ENCODE data around the gene ESR2. TPM values are rescaled to one million over a fixed set of nuclear protein-coding genes. Genes with fewer than 3 reads are reported as not detected.
A peak's percentile ranks its signal among the peaks of the same experiment; 100 is the strongest.

ESR2 gene
- total and polyA plus RNA-seq, 4 donors: 0.01 to 0.28 (median 0.09) TPM

DNA sequence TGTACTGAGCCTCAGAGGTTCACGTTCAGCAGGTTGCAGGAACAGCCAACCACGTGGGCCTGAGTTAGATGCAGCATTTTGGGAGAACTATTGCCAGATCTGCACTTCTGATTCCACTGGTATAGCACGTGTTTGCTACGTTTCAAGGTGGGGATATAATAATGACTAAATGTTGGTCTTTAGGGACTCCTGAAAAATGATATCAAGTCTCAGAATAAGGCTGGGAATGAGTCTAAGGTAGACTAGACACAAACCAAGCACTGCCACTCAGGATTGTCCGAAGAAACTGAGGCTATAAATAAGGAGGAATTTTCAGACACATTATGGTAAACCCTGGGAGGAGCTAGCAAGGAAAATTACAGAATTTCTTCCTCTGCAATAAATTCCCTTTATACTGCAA lies 98.1 kb downstream of the ESR2 start:
- Histone ChIP-seq H3K9me3 (ENCODE audit: control insufficient read depth in 4 of 4, low read length in 3 of 4) (no peaks in the 10 kb centered on the region), H3K36me3 (ENCODE audit: control insufficient read depth in 4 of 4, insufficient read depth in 3 of 4, low read depth in 1 of 4, low read length in 3 of 4) (peaks cover 2 to 23% (median 19%) of the 10 kb centered on the region in 4 donors), H3K4me1 (ENCODE audit: control insufficient read depth in 4 of 4, insufficient read depth in 4 of 4, low read length in 3 of 4) (peaks cover 0 to 3% (median 0%) of the 10 kb centered on the region in 4 donors), H3K9ac (ENCODE audit: low read depth in 1 of 2, low read length in 2 of 2) (no peak overlapping the region), H3K27me3 (ENCODE audit: control insufficient read depth in 4 of 4, insufficient read depth in 4 of 4, low read length in 3 of 4) (no peaks in the 10 kb centered on the region), H3K4me3 (ENCODE audit: low read depth in 1 of 3, low read length in 3 of 3) (no peak overlapping the region), H3K27ac (ENCODE audit: low read depth in 1 of 2, low read length in 2 of 2) (peak overlapping the region in 1 of 2 donors; percentile 14)
- TF ChIP-seq JUND (IDR thresholded peaks at IDR 0.05): no peak
- TF ChIP-seq, protein P1, sequence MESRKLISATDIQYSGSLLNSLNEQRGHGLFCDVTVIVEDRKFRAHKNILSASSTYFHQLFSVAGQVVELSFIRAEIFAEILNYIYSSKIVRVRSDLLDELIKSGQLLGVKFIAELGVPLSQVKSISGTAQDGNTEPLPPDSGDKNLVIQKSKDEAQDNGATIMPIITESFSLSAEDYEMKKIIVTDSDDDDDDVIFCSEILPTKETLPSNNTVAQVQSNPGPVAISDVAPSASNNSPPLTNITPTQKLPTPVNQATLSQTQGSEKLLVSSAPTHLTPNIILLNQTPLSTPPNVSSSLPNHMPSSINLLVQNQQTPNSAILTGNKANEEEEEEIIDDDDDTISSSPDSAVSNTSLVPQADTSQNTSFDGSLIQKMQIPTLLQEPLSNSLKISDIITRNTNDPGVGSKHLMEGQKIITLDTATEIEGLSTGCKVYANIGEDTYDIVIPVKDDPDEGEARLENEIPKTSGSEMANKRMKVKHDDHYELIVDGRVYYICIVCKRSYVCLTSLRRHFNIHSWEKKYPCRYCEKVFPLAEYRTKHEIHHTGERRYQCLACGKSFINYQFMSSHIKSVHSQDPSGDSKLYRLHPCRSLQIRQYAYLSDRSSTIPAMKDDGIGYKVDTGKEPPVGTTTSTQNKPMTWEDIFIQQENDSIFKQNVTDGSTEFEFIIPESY (IDR thresholded peaks at IDR 0.05): no peak
- TF ChIP-seq RAD21 (IDR thresholded peaks at IDR 0.05): no peak
- WGBS: 85% methylated on average over 5 of the region's 5 CpGs
- DNase-seq (ENCODE audit: low spot score): no peak

DNA sequence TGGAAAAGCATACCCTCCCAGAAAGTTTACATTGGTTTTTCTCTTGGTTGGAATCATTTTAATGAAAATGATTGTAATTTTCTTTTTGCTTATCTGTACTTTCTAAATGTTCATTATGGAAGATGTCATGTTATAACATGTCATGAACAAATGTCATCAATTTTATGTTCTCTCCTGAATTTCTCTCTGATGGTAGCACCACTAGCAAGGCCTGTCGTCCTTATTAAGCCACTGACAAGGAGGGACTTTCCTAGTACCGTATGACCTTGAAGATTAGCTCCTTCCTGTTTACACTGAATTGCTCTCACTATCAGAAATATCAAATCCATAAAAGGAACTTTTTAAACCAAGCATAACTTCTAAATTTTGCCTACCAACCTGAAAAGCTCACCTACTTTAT lies 99.0 kb downstream of the ESR2 start:
- TF ChIP-seq HNF4A (conservative IDR thresholded peaks at IDR 0.05): no peak
- no peak for TF ChIP-seq NR2F2 (IDR thresholded peaks at IDR 0.05)
- TF ChIP-seq, protein P2, sequence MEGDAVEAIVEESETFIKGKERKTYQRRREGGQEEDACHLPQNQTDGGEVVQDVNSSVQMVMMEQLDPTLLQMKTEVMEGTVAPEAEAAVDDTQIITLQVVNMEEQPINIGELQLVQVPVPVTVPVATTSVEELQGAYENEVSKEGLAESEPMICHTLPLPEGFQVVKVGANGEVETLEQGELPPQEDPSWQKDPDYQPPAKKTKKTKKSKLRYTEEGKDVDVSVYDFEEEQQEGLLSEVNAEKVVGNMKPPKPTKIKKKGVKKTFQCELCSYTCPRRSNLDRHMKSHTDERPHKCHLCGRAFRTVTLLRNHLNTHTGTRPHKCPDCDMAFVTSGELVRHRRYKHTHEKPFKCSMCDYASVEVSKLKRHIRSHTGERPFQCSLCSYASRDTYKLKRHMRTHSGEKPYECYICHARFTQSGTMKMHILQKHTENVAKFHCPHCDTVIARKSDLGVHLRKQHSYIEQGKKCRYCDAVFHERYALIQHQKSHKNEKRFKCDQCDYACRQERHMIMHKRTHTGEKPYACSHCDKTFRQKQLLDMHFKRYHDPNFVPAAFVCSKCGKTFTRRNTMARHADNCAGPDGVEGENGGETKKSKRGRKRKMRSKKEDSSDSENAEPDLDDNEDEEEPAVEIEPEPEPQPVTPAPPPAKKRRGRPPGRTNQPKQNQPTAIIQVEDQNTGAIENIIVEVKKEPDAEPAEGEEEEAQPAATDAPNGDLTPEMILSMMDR (IDR thresholded peaks at IDR 0.05; ENCODE audit: low read depth, low read length, missing input control): no peak
- TF ChIP-seq EGR1 (IDR thresholded peaks at IDR 0.05; ENCODE audit: low read depth in 2 of 2): no peak
- TF ChIP-seq, protein P3, sequence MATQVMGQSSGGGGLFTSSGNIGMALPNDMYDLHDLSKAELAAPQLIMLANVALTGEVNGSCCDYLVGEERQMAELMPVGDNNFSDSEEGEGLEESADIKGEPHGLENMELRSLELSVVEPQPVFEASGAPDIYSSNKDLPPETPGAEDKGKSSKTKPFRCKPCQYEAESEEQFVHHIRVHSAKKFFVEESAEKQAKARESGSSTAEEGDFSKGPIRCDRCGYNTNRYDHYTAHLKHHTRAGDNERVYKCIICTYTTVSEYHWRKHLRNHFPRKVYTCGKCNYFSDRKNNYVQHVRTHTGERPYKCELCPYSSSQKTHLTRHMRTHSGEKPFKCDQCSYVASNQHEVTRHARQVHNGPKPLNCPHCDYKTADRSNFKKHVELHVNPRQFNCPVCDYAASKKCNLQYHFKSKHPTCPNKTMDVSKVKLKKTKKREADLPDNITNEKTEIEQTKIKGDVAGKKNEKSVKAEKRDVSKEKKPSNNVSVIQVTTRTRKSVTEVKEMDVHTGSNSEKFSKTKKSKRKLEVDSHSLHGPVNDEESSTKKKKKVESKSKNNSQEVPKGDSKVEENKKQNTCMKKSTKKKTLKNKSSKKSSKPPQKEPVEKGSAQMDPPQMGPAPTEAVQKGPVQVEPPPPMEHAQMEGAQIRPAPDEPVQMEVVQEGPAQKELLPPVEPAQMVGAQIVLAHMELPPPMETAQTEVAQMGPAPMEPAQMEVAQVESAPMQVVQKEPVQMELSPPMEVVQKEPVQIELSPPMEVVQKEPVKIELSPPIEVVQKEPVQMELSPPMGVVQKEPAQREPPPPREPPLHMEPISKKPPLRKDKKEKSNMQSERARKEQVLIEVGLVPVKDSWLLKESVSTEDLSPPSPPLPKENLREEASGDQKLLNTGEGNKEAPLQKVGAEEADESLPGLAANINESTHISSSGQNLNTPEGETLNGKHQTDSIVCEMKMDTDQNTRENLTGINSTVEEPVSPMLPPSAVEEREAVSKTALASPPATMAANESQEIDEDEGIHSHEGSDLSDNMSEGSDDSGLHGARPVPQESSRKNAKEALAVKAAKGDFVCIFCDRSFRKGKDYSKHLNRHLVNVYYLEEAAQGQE (IDR thresholded peaks at IDR 0.05): no peak
- TF ChIP-seq JUND (IDR thresholded peaks at IDR 0.05): no peak
- TF ChIP-seq RAD21 (IDR thresholded peaks at IDR 0.05): no peak
- DNase-seq (ENCODE audit: low spot score): no peak
- H3K36me3 ChIP-seq (ENCODE audit: control insufficient read depth in 4 of 4, insufficient read depth in 3 of 4, low read depth in 1 of 4, low read length in 3 of 4): peaks cover 5 to 29% (median 22%) of the 10 kb centered on the region in 4 donors
- H3K9ac ChIP-seq (ENCODE audit: low read depth in 1 of 2, low read length in 2 of 2): no peak overlapping the region
- H3K27me3 ChIP-seq (ENCODE audit: control insufficient read depth in 4 of 4, insufficient read depth in 4 of 4, low read length in 3 of 4): no peaks in the 10 kb centered on the region
- no peaks in the 10 kb centered on the region for H3K9me3 ChIP-seq (ENCODE audit: control insufficient read depth in 4 of 4, low read length in 3 of 4)
- no peak overlapping the region for H3K27ac ChIP-seq (ENCODE audit: low read depth in 1 of 2, low read length in 2 of 2)
- WGBS: 74% methylated on average over 2 of the region's 2 CpGs
- H3K4me1 ChIP-seq (ENCODE audit: control insufficient read depth in 4 of 4, insufficient read depth in 4 of 4, low read length in 3 of 4): peaks cover 0 to 3% (median 0%) of the 10 kb centered on the region in 4 donors
- H3K4me3 ChIP-seq (ENCODE audit: low read depth in 1 of 3, low read length in 3 of 3): no peak overlapping the region

DNA sequence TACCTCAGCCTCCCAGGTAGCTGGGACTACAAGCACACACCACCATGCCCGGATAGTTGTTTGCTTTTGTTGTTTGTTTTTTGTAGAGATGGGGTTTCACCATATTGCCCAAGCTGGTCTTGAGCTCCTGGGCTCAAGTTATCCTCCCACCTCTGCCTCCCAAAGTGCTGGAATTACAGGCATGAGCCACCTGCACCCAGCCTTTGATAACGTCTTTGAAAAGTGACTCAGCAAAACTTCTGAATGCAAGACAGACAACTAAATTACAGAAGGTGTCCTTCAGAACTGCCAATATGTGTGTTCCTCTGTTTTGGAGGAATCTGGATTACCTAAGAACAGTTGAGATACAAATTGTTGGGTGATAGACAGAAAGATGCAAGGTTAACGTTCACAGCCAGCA lies 99.8 kb downstream of the ESR2 start:
- no peaks in the 10 kb centered on the region for H3K27me3 ChIP-seq (ENCODE audit: control insufficient read depth in 4 of 4, insufficient read depth in 4 of 4, low read length in 3 of 4)
- no peak overlapping the region for H3K4me3 ChIP-seq (ENCODE audit: low read depth in 1 of 3, low read length in 3 of 3)
- DNase-seq (ENCODE audit: low spot score): no peak
- no peaks in the 10 kb centered on the region for H3K9me3 ChIP-seq (ENCODE audit: control insufficient read depth in 4 of 4, low read length in 3 of 4)
- peaks cover 5 to 37% (median 28%) of the 10 kb centered on the region in 4 donors for H3K36me3 ChIP-seq (ENCODE audit: control insufficient read depth in 4 of 4, insufficient read depth in 3 of 4, low read depth in 1 of 4, low read length in 3 of 4)
- no peak overlapping the region for H3K9ac ChIP-seq (ENCODE audit: low read depth in 1 of 2, low read length in 2 of 2)
- WGBS: 69% methylated on average over 3 of the region's 3 CpGs
- H3K4me1 ChIP-seq (ENCODE audit: control insufficient read depth in 4 of 4, insufficient read depth in 4 of 4, low read length in 3 of 4): peaks cover 0 to 3% (median 0%) of the 10 kb centered on the region in 4 donors
- no peak overlapping the region for H3K27ac ChIP-seq (ENCODE audit: low read depth in 1 of 2, low read length in 2 of 2)
- TF ChIP-seq FOXA1 (IDR thresholded peaks at IDR 0.05) (no peak), FOXA2 (IDR thresholded peaks at IDR 0.05) (no peak), TAF1 (conservative IDR thresholded peaks at IDR 0.05) (no peak), EGR1 (IDR thresholded peaks at IDR 0.05; ENCODE audit: low read depth in 2 of 2) (no peak), HNF4A (conservative IDR thresholded peaks at IDR 0.05) (no peak), YY1 (IDR thresholded peaks at IDR 0.05) (no peak)
- TF ChIP-seq, protein P4, sequence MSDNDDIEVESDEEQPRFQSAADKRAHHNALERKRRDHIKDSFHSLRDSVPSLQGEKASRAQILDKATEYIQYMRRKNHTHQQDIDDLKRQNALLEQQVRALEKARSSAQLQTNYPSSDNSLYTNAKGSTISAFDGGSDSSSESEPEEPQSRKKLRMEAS (IDR thresholded peaks at IDR 0.05): no peak
- TF ChIP-seq, protein P1 (IDR thresholded peaks at IDR 0.05): no peak
- TF ChIP-seq, protein P3 (IDR thresholded peaks at IDR 0.05): no peak

Data from liver (tissue), 9 donors.